ENCODE measurements around the gene OVCH1. TPM values are rescaled to one million over a fixed set of nuclear protein-coding genes. Genes with fewer than 3 reads are reported as not detected.

The OVCH1 gene
- total and polyA plus RNA-seq, 9 of the 15 experiments (the other 6 are each of a cell fraction or from before 2014, with no cell fraction given): not detected

DNA sequence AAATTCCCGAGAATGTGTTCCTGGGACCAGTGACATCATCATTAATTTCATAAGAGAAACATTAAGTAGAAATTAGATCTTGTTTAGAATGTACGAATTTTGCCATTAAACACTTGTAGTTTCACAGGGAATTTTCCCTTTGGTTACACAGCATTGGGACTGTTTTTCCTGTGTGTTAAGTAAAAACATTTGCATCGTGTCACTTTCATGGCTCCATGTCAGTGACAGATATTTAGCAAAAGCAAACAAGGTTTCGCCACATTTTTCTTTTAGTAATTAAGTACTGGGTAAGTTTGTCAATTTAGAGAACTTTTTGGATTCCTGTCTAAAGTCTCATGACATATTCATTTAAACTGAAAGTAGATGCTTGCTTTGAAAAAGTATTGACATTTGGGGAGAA lies 45.5 kb upstream of the OVCH1 start:
- ChIA-PET POLR2A (no interaction called here), CTCF (ENCODE audit: low intra/inter-chr PET ratio) (no interaction called here)
- FAIRE-seq (no peak), DNase-seq (ENCODE audit: extremely low read depth in 1 of 4, low spot score in 3 of 4) (no peak), ATAC-seq (no peak)
- Histone ChIP-seq H3K27me3 (ENCODE audit: control insufficient read depth in 2 of 2, insufficient read depth in 2 of 2, low read length in 2 of 2) (no peaks in the 10 kb centered on the region), H3K79me2 (ENCODE audit: control insufficient read depth, insufficient read depth, low read length) (no peaks in the 10 kb centered on the region), H3K27ac (ENCODE audit: extremely low read depth, low read depth, low read length) (no peak overlapping the region), H3K9me3 (replicated peaks; ENCODE audit: control insufficient read depth, insufficient read depth, low read depth, low read length) (no peaks in the 10 kb centered on the region), H3K4me2 (ENCODE audit: insufficient read depth, low read length) (no peak overlapping the region), H3K4me3 (no peak overlapping the region), H3K36me3 (ENCODE audit: control insufficient read depth, insufficient read depth, low read length) (no peaks in the 10 kb centered on the region), H4K20me1 (replicated peaks; ENCODE audit: control insufficient read depth, insufficient read depth, low read length) (no peaks in the 10 kb centered on the region), H2AFZ (ENCODE audit: low read depth, low read length) (no peak overlapping the region), H3K9me1 (ENCODE audit: control insufficient read depth, insufficient read depth, low read length) (no peaks in the 10 kb centered on the region), H3K9ac (ENCODE audit: insufficient read depth in 1 of 2, low read depth in 2 of 2, low read length in 2 of 2) (no peak overlapping the region), H3K4me1 (replicated peaks in 1 of 2; ENCODE audit: control insufficient read depth in 2 of 2, insufficient read depth in 2 of 2, low read length in 2 of 2) (no peaks in the 10 kb centered on the region)
- 0% methylated on average over 4 of the region's 4 CpGs for whole genome bisulfite sequencing (ENCODE audit: insufficient coverage, low coverage, missing lambda C conversion rate)
- TF ChIP-seq CHD4 (IDR thresholded peaks at IDR 0.05; ENCODE audit: insufficient read depth, insufficient replicate concordance, low read depth, low read length, poor library complexity, severe bottlenecking) (no peak), PHB (CRISPR knock-in tag; IDR thresholded peaks at IDR 0.05) (no peak), PTRF (tag; IDR thresholded peaks at IDR 0.05) (no peak)
- BruUV-seq (replicated peaks): no TSS peak
- in situ Hi-C loops (cut with MboI) (loop anchor here (25.0 kb wide), 1 partner anchor 1694 kb away; no protein-coding TSS in a partner anchor), intact Hi-C loops (cut with micrococcal nuclease) (no loop called here)

GRCh38 chr12:29537298-29537697 lies 39.8 kb upstream of the OVCH1 start:
- no peak overlapping the region for H3K4me2 ChIP-seq (ENCODE audit: insufficient read depth, low read length)
- no peak overlapping the region for H3K9ac ChIP-seq (ENCODE audit: insufficient read depth in 1 of 2, low read depth in 2 of 2, low read length in 2 of 2)
- H3K9me3 ChIP-seq (replicated peaks; ENCODE audit: control insufficient read depth, insufficient read depth, low read depth, low read length): no peaks in the 10 kb centered on the region
- H3K4me1 ChIP-seq (replicated peaks in 1 of 2; ENCODE audit: control insufficient read depth in 2 of 2, insufficient read depth in 2 of 2, low read length in 2 of 2): no peaks in the 10 kb centered on the region
- WGBS (ENCODE audit: insufficient coverage, low coverage, missing lambda C conversion rate): 0% methylated on average over 2 of the region's 2 CpGs
- intact Hi-C loops (cut with micrococcal nuclease): no loop called here
- H3K27ac ChIP-seq (ENCODE audit: extremely low read depth, low read depth, low read length): no peak overlapping the region
- H4K20me1 ChIP-seq (replicated peaks; ENCODE audit: control insufficient read depth, insufficient read depth, low read length): no peaks in the 10 kb centered on the region
- H3K27me3 ChIP-seq (ENCODE audit: control insufficient read depth in 2 of 2, insufficient read depth in 2 of 2, low read length in 2 of 2): no peaks in the 10 kb centered on the region
- in situ Hi-C loops (cut with MboI): loop anchor here (25.0 kb wide), 1 partner anchor 1700 kb away; no protein-coding TSS in a partner anchor
- H3K79me2 ChIP-seq (ENCODE audit: control insufficient read depth, insufficient read depth, low read length): no peaks in the 10 kb centered on the region
- ATAC-seq: no peak
- ChIA-PET POLR2A (no interaction called here), CTCF (ENCODE audit: low intra/inter-chr PET ratio) (no interaction called here)
- no peak for FAIRE-seq
- no peak overlapping the region for H3K4me3 ChIP-seq
- H3K9me1 ChIP-seq (ENCODE audit: control insufficient read depth, insufficient read depth, low read length): no peaks in the 10 kb centered on the region
- no TSS peak for BruUV-seq (replicated peaks)
- no peaks in the 10 kb centered on the region for H3K36me3 ChIP-seq (ENCODE audit: control insufficient read depth, insufficient read depth, low read length)
- DNase-seq (ENCODE audit: extremely low read depth in 1 of 4, low spot score in 3 of 4): no peak
- TF ChIP-seq CBX3 (IDR thresholded peaks at IDR 0.05; ENCODE audit: borderline replicate concordance in 1 of 2, low read length in 2 of 2) (no peak), ILF3 (IDR thresholded peaks at IDR 0.05; ENCODE audit: borderline replicate concordance) (no peak), NFYB (IDR thresholded peaks at IDR 0.05; ENCODE audit: extremely low read depth, insufficient read length) (no peak), MYNN (IDR thresholded peaks at IDR 0.05) (no peak), MYNN (CRISPR knock-in tag; IDR thresholded peaks at IDR 0.05) (no peak), ETV5 (CRISPR knock-in tag; IDR thresholded peaks at IDR 0.05; ENCODE audit: low read depth) (no peak), YBX1 (IDR thresholded peaks at IDR 0.05) (no peak)
- H2AFZ ChIP-seq (ENCODE audit: low read depth, low read length): no peak overlapping the region

Measured in K562 (cell line).